HEK293 (cell line): Measurements from ENCODE around the gene GDPGP1.

Experiments used
- GLI4 ChIP-seq: fragments of 450-650 bp; formaldehyde crosslinking; IDR thresholded peaks from 2 replicates; pipeline ENCODE4 v1.5.1; 2016; ENCODE audit warnings: missing biosample characterization, missing genetic modification characterization
- SETDB1 ChIP-seq: IDR thresholded peaks from one replicate; pipeline ENCODE4 v1.6.1; 2017; ENCODE audit warnings: mild to moderate bottlenecking, low read length, moderate library complexity, mixed read lengths; ENCODE audit not compliant: insufficient read length
- ZBTB11 ChIP-seq: fragments of 450-650 bp; formaldehyde crosslinking; conservative IDR thresholded peaks from 2 replicates; pipeline ENCODE4 v1.5.1; 2016; ENCODE audit warnings: low read depth, missing biosample characterization, missing genetic modification characterization
- ZEB2 ChIP-seq: fragments of 450-650 bp; formaldehyde crosslinking; IDR thresholded peaks from 2 replicates; pipeline ENCODE4 v1.5.1; 2016; ENCODE audit warnings: missing biosample characterization, missing genetic modification characterization
- ZFP69B ChIP-seq: fragments of 450-650 bp; formaldehyde crosslinking; IDR thresholded peaks from 2 replicates; pipeline ENCODE4 v1.5.1; 2016; ENCODE audit warnings: missing biosample characterization, missing genetic modification characterization
- ZNF146 ChIP-seq: fragments of 450-650 bp; formaldehyde crosslinking; IDR thresholded peaks from 2 replicates; pipeline ENCODE4 v1.5.1; 2016; ENCODE audit warnings: missing biosample characterization, missing genetic modification characterization
- ZNF214 ChIP-seq: fragments of 450-650 bp; formaldehyde crosslinking; IDR thresholded peaks from 2 replicates; pipeline ENCODE4 v1.5.1; 2017; ENCODE audit warnings: missing biosample characterization, mild to moderate bottlenecking, missing genetic modification characterization, borderline replicate concordance
- ZNF223 ChIP-seq: fragments of 450-650 bp; formaldehyde crosslinking; IDR thresholded peaks from 2 replicates; pipeline ENCODE4 v1.5.1; 2016; ENCODE audit warnings: missing biosample characterization, missing genetic modification characterization
- ZNF26 ChIP-seq: fragments of 450-650 bp; formaldehyde crosslinking; IDR thresholded peaks from 2 replicates; pipeline ENCODE4 v1.5.1; 2016; ENCODE audit warnings: missing biosample characterization, missing genetic modification characterization
- ZNF335 ChIP-seq: fragments of 450-650 bp; formaldehyde crosslinking; conservative IDR thresholded peaks from 2 replicates; pipeline ENCODE4 v1.5.1; 2016; ENCODE audit warnings: missing biosample characterization, missing genetic modification characterization
- ZNF362 ChIP-seq: fragments of 450-650 bp; formaldehyde crosslinking; IDR thresholded peaks from 2 replicates; pipeline ENCODE4 v1.5.1; 2016; ENCODE audit warnings: missing biosample characterization, missing genetic modification characterization
- ZNF37A ChIP-seq: fragments of 450-650 bp; IDR thresholded peaks from 2 replicates; pipeline ENCODE4 v1.5.1; 2018; ENCODE audit warnings: missing biosample characterization, missing genetic modification characterization
- ZNF621 ChIP-seq: fragments of 450-650 bp; formaldehyde crosslinking; IDR thresholded peaks from 2 replicates; pipeline ENCODE4 v1.5.1; 2017; ENCODE audit warnings: missing biosample characterization, missing genetic modification characterization
- ZNF624 ChIP-seq: fragments of 450-650 bp; formaldehyde crosslinking; IDR thresholded peaks from 2 replicates; pipeline ENCODE4 v1.5.1; 2017; ENCODE audit warnings: missing biosample characterization, missing genetic modification characterization
- ZNF747 ChIP-seq: fragments of 450-650 bp; formaldehyde crosslinking; IDR thresholded peaks from 2 replicates; pipeline ENCODE4 v1.5.1; 2016; ENCODE audit warnings: missing biosample characterization, missing genetic modification characterization
- ZNF843 ChIP-seq: fragments of 450-650 bp; formaldehyde crosslinking; IDR thresholded peaks from 2 replicates; pipeline ENCODE4 v1.5.1; 2016; ENCODE audit warnings: missing biosample characterization, missing genetic modification characterization
- ZXDB ChIP-seq: fragments of 450-650 bp; formaldehyde crosslinking; IDR thresholded peaks from 2 replicates; pipeline ENCODE4 v1.5.1; 2016; ENCODE audit warnings: missing biosample characterization, missing genetic modification characterization
- TF ChIP-seq, protein P1 (sequence below): fragments of 450-650 bp; formaldehyde crosslinking; IDR thresholded peaks from 2 replicates; pipeline ENCODE4 v1.5.1; 2016; ENCODE audit warnings: missing biosample characterization, missing genetic modification characterization
- TF ChIP-seq, protein P2 (sequence below): fragments of 450-650 bp; formaldehyde crosslinking; conservative IDR thresholded peaks from 2 replicates; pipeline ENCODE4 v1.5.1; 2016; ENCODE audit warnings: low read depth, missing biosample characterization, missing genetic modification characterization
- TF ChIP-seq, protein P3 (sequence below): fragments of 450-650 bp; formaldehyde crosslinking; IDR thresholded peaks from 2 replicates; pipeline ENCODE4 v1.5.1; 2016; ENCODE audit warnings: missing biosample characterization, missing genetic modification characterization
- TF ChIP-seq, protein P4 (sequence below): fragments of 450-650 bp; formaldehyde crosslinking; IDR thresholded peaks from 2 replicates; pipeline ENCODE4 v1.5.1; 2016; ENCODE audit warnings: missing biosample characterization, missing genetic modification characterization, low read depth

The GDPGP1 gene

DNA sequence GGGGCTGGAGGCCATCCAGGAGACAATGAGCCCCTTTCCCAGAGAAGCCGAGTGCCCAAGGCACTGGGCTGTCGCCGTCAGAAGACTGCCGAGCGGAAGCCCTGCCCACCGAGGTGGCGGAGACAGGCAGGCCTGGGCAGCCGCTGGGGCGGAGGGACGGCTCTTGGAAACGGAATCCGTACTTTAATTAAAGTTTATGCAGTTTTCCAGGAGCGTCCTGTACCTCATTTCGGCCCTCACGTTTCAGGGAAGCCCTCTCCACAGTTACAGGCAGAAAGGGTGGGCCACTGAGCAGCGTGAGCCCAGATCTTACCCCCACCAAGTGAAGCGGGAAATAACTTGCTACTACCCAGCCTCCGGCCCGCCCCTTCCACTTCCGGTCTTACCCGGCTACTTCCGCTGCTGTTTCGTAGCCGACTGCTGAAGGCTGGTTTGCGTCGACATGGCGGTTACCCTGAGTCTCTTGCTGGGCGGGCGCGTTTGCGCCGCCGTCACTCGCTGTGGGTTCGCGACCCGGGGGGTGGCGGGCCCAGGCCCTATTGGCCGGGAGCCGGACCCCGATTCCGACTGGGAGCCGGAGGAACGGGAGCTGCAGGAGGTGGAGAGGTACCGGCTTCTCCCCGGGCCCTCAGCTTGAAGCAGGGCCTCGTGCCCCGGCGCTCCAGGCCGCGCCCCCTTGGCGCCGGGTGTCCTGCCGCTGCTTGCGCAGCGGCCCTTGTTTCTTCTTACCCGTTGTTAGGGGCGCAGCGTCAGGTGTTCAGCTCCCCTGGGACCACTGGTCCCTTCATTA lies 31.5 kb downstream of the GDPGP1 start, which contains the start of gene NGRN (continued):
- TF ChIP-seq, protein P1, sequence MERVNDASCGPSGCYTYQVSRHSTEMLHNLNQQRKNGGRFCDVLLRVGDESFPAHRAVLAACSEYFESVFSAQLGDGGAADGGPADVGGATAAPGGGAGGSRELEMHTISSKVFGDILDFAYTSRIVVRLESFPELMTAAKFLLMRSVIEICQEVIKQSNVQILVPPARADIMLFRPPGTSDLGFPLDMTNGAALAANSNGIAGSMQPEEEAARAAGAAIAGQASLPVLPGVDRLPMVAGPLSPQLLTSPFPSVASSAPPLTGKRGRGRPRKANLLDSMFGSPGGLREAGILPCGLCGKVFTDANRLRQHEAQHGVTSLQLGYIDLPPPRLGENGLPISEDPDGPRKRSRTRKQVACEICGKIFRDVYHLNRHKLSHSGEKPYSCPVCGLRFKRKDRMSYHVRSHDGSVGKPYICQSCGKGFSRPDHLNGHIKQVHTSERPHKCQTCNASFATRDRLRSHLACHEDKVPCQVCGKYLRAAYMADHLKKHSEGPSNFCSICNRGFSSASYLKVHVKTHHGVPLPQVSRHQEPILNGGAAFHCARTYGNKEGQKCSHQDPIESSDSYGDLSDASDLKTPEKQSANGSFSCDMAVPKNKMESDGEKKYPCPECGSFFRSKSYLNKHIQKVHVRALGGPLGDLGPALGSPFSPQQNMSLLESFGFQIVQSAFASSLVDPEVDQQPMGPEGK (tag by site-specific recombination), result peak; percentile 96
- TF ChIP-seq ZNF37A (tag by site-specific recombination) (no peak), ZNF223 (tag by site-specific recombination) (no peak), ZBTB11 (peak; percentile 90), ZNF624 (tag by site-specific recombination) (no peak), ZFP69B (tag by site-specific recombination) (0 out of 2 replicates have a peak, but pooled peaks have one; percentile 56), ZNF214 (tag by site-specific recombination) (no peak), GLI4 (tag by site-specific recombination) (peak; percentile 63; the same call in 1 of the 2 replicates), ZNF146 (tag by site-specific recombination) (no peak), ZNF362 (no peak), ZNF621 (tag by site-specific recombination) (no peak), ZNF26 (tag by site-specific recombination) (no peak), ZXDB (tag by site-specific recombination) (peak; percentile 90), ZEB2 (tag by site-specific recombination) (peak; percentile 66), SETDB1 (peak; percentile 41), ZNF843 (tag by site-specific recombination) (0 out of 2 replicates have a peak, but pooled peaks have one; percentile 46), ZNF335 (tag by site-specific recombination) (peak; percentile 93), ZNF747 (tag by site-specific recombination) (no peak)
- TF ChIP-seq, protein P2, sequence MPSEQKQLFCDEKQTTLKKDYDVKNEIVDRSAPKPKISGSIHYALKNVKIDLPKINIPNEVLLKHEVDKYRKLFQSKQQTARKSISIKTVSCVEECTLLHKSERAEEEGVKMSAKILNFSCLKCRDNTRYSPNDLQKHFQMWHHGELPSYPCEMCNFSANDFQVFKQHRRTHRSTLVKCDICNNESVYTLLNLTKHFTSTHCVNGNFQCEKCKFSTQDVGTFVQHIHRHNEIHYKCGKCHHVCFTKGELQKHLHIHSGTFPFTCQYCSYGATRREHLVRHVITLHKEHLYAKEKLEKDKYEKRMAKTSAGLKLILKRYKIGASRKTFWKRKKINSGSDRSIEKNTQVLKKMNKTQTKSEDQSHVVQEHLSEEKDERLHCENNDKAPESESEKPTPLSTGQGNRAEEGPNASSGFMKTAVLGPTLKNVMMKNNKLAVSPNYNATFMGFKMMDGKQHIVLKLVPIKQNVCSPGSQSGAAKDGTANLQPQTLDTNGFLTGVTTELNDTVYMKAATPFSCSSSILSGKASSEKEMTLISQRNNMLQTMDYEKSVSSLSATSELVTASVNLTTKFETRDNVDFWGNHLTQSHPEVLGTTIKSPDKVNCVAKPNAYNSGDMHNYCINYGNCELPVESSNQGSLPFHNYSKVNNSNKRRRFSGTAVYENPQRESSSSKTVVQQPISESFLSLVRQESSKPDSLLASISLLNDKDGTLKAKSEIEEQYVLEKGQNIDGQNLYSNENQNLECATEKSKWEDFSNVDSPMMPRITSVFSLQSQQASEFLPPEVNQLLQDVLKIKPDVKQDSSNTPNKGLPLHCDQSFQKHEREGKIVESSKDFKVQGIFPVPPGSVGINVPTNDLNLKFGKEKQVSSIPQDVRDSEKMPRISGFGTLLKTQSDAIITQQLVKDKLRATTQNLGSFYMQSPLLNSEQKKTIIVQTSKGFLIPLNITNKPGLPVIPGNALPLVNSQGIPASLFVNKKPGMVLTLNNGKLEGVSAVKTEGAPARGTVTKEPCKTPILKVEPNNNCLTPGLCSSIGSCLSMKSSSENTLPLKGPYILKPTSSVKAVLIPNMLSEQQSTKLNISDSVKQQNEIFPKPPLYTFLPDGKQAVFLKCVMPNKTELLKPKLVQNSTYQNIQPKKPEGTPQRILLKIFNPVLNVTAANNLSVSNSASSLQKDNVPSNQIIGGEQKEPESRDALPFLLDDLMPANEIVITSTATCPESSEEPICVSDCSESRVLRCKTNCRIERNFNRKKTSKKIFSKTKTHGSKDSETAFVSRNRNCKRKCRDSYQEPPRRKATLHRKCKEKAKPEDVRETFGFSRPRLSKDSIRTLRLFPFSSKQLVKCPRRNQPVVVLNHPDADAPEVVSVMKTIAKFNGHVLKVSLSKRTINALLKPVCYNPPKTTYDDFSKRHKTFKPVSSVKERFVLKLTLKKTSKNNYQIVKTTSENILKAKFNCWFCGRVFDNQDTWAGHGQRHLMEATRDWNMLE (tag by site-specific recombination), result peak; percentile 82
- TF ChIP-seq, protein P3, sequence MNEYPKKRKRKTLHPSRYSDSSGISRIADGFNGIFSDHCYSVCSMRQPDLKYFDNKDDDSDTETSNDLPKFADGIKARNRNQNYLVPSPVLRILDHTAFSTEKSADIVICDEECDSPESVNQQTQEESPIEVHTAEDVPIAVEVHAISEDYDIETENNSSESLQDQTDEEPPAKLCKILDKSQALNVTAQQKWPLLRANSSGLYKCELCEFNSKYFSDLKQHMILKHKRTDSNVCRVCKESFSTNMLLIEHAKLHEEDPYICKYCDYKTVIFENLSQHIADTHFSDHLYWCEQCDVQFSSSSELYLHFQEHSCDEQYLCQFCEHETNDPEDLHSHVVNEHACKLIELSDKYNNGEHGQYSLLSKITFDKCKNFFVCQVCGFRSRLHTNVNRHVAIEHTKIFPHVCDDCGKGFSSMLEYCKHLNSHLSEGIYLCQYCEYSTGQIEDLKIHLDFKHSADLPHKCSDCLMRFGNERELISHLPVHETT (tag by site-specific recombination), result peak; percentile 31; the same call in 1 of the 2 replicates
- TF ChIP-seq, protein P4, sequence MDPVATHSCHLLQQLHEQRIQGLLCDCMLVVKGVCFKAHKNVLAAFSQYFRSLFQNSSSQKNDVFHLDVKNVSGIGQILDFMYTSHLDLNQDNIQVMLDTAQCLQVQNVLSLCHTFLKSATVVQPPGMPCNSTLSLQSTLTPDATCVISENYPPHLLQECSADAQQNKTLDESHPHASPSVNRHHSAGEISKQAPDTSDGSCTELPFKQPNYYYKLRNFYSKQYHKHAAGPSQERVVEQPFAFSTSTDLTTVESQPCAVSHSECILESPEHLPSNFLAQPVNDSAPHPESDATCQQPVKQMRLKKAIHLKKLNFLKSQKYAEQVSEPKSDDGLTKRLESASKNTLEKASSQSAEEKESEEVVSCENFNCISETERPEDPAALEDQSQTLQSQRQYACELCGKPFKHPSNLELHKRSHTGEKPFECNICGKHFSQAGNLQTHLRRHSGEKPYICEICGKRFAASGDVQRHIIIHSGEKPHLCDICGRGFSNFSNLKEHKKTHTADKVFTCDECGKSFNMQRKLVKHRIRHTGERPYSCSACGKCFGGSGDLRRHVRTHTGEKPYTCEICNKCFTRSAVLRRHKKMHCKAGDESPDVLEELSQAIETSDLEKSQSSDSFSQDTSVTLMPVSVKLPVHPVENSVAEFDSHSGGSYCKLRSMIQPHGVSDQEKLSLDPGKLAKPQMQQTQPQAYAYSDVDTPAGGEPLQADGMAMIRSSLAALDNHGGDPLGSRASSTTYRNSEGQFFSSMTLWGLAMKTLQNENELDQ (tag by site-specific recombination), result no peak
